ENCODE results near the gene STEAP3. TPM values are rescaled to one million over a fixed set of nuclear protein-coding genes. Genes with fewer than 3 reads are reported as not detected.

STEAP3 gene
- total and polyA plus RNA-seq, 2 donors (not counting 3 experiments of a cell fraction or from before 2014, with no cell fraction given): 8.6 to 17.4 TPM

DNA sequence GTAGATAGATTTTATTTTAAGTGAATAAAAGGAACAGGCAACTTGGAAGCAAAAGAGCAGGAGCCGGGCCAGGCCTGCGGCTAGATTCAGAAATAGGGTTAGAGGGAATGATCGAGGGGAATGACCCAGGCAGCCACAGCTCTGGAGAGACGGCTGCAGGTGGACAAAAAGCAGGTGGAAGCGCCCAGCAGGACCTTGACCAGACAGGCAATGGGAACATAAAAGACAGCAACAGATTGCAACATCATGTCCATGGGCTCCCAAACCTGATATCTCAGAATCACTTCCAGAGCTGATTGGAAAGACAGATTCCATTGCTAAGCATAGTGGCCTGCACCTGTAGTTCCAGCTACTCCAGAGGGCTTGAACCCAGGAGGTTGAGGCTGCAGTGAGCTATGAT is 28.6 kb upstream of the STEAP3 start:
- Histone ChIP-seq H3K9me1 (replicated peaks; ENCODE audit: control insufficient read depth, extremely low read depth, insufficient read depth, low read length) (no peaks in the 10 kb centered on the region), H3K27ac (ENCODE audit: insufficient read depth, low read depth, low read length) (no peak overlapping the region), H3K79me2 (ENCODE audit: control insufficient read depth, insufficient read depth, low read length) (no peaks in the 10 kb centered on the region), H3K9ac (replicated peaks; ENCODE audit: extremely low read depth, insufficient read depth, low read length) (no peak overlapping the region), H3K36me3 (ENCODE audit: control insufficient read depth in 2 of 2, extremely low read depth in 1 of 2, insufficient read depth in 2 of 2, low read length in 2 of 2) (no peaks in the 10 kb centered on the region), H3K4me1 (ENCODE audit: control insufficient read depth, extremely low read depth, insufficient read depth, low read length) (peaks cover 4% of the 10 kb centered on the region), H2AFZ (ENCODE audit: low read depth, low read length) (no peak overlapping the region), H3K4me2 (ENCODE audit: insufficient read depth, low read length) (no peak overlapping the region), H3K4me3 (replicated peaks in 1 of 3; ENCODE audit: insufficient read depth in 1 of 3, low read depth in 1 of 3, low read length in 3 of 3) (no peak overlapping the region), H4K20me1 (replicated peaks; ENCODE audit: control insufficient read depth, extremely low read depth, insufficient read depth, low read length) (no peaks in the 10 kb centered on the region), H3K9me3 (replicated peaks; ENCODE audit: control insufficient read depth, insufficient read depth, low read length) (no peaks in the 10 kb centered on the region), H3K27me3 (ENCODE audit: control insufficient read depth in 2 of 2, insufficient read depth in 2 of 2, low read length in 2 of 2) (no peaks in the 10 kb centered on the region)
- FAIRE-seq (no peak), DNase-seq (ENCODE audit: low read depth, low spot score) (no peak)
- dilution Hi-C loops (cut with MboI; ENCODE audit: extremely low pct_ligation_motif_present, low sequenced_read_pairs) (no loop called here), intact Hi-C loops (cut with micrococcal nuclease) (no loop called here)
- no TSS peak for BruUV-seq (replicated peaks)
- POLR2A ChIA-PET: no interaction called here
- TF ChIP-seq POLR2AphosphoS5 (IDR thresholded peaks at IDR 0.05; ENCODE audit: insufficient read depth, low read depth, low read length) (no peak), JUN (IDR thresholded peaks at IDR 0.05; ENCODE audit: borderline replicate concordance, insufficient read depth, insufficient read length, low read depth) (no peak)
- CTCF ChIA-PET: no interaction called here

DNA sequence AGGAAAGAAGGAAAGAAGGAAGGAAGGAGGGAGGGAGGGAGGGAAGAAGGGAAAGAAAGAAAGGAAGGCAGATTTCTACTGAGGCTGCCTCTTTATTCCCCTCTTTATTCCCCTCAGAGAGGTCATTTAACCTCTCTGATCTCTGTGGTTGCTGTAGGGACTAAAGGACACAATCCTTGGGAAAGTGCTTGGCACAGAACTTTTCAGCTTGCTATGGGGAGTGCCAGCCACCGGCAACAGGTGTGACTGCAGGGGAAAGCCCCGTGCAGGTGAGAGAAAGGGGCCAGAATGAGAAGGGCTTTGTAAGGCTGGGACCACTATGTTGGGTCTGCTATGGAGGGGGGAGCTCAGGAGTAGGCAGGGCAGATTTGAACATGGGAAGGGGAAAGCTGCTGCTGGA is 27.7 kb upstream of the STEAP3 start:
- no peak overlapping the region for H2AFZ ChIP-seq (ENCODE audit: low read depth, low read length)
- H3K4me2 ChIP-seq (ENCODE audit: insufficient read depth, low read length): no peak overlapping the region
- H3K36me3 ChIP-seq (ENCODE audit: control insufficient read depth in 2 of 2, extremely low read depth in 1 of 2, insufficient read depth in 2 of 2, low read length in 2 of 2): no peaks in the 10 kb centered on the region
- no peaks in the 10 kb centered on the region for H3K9me3 ChIP-seq (replicated peaks; ENCODE audit: control insufficient read depth, insufficient read depth, low read length)
- H3K79me2 ChIP-seq (ENCODE audit: control insufficient read depth, insufficient read depth, low read length): no peaks in the 10 kb centered on the region
- dilution Hi-C loops (cut with MboI; ENCODE audit: extremely low pct_ligation_motif_present, low sequenced_read_pairs) (no loop called here), intact Hi-C loops (cut with micrococcal nuclease) (no loop called here)
- POLR2A ChIA-PET: no interaction called here
- CTCF ChIA-PET: no interaction called here
- FAIRE-seq (no peak), DNase-seq (ENCODE audit: low read depth, low spot score) (no peak)
- TF ChIP-seq GATA2 (IDR thresholded peaks at IDR 0.05; ENCODE audit: insufficient read depth, insufficient read length, low read depth, low read length) (no peak), FOS (IDR thresholded peaks at IDR 0.05; ENCODE audit: borderline replicate concordance, insufficient read depth, low read length) (no peak), JUN (IDR thresholded peaks at IDR 0.05; ENCODE audit: borderline replicate concordance, insufficient read depth, insufficient read length, low read depth) (no peak), EZH2 (IDR thresholded peaks at IDR 0.05; ENCODE audit: borderline replicate concordance, low read depth, low read length, severe bottlenecking) (no peak), MYC (IDR thresholded peaks at IDR 0.05; ENCODE audit: low read depth, low read length) (no peak), POLR2A (IDR thresholded peaks at IDR 0.05; ENCODE audit: low read depth, low read length) (no peak), POLR2AphosphoS5 (IDR thresholded peaks at IDR 0.05; ENCODE audit: insufficient read depth, low read depth, low read length) (no peak)
- TF ChIP-seq, protein P1, sequence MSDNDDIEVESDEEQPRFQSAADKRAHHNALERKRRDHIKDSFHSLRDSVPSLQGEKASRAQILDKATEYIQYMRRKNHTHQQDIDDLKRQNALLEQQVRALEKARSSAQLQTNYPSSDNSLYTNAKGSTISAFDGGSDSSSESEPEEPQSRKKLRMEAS (IDR thresholded peaks at IDR 0.05; ENCODE audit: insufficient read depth, insufficient read length): no peak
- TF ChIP-seq, protein P2, sequence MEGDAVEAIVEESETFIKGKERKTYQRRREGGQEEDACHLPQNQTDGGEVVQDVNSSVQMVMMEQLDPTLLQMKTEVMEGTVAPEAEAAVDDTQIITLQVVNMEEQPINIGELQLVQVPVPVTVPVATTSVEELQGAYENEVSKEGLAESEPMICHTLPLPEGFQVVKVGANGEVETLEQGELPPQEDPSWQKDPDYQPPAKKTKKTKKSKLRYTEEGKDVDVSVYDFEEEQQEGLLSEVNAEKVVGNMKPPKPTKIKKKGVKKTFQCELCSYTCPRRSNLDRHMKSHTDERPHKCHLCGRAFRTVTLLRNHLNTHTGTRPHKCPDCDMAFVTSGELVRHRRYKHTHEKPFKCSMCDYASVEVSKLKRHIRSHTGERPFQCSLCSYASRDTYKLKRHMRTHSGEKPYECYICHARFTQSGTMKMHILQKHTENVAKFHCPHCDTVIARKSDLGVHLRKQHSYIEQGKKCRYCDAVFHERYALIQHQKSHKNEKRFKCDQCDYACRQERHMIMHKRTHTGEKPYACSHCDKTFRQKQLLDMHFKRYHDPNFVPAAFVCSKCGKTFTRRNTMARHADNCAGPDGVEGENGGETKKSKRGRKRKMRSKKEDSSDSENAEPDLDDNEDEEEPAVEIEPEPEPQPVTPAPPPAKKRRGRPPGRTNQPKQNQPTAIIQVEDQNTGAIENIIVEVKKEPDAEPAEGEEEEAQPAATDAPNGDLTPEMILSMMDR (IDR thresholded peaks at IDR 0.05; ENCODE audit: extremely low read depth in 1 of 2, insufficient read depth in 1 of 2, low read depth in 1 of 2, low read length in 2 of 2): no peak
- H3K4me1 ChIP-seq (ENCODE audit: control insufficient read depth, extremely low read depth, insufficient read depth, low read length): peaks cover 4% of the 10 kb centered on the region
- H3K9ac ChIP-seq (replicated peaks; ENCODE audit: extremely low read depth, insufficient read depth, low read length): no peak overlapping the region
- H3K9me1 ChIP-seq (replicated peaks; ENCODE audit: control insufficient read depth, extremely low read depth, insufficient read depth, low read length): no peaks in the 10 kb centered on the region
- BruUV-seq (replicated peaks): no TSS peak
- H3K27me3 ChIP-seq (ENCODE audit: control insufficient read depth in 2 of 2, insufficient read depth in 2 of 2, low read length in 2 of 2): peaks cover 0 to 2% of the 10 kb centered on the region in 2 experiments
- no peak overlapping the region for H3K4me3 ChIP-seq (replicated peaks in 1 of 3; ENCODE audit: insufficient read depth in 1 of 3, low read depth in 1 of 3, low read length in 3 of 3)
- H3K27ac ChIP-seq (ENCODE audit: insufficient read depth, low read depth, low read length): no peak overlapping the region
- no peaks in the 10 kb centered on the region for H4K20me1 ChIP-seq (replicated peaks; ENCODE audit: control insufficient read depth, extremely low read depth, insufficient read depth, low read length)
